LNCAP (cell line): ENCODE data around the gene RNF8.

Experiments used
- TF ChIP-seq, protein P1 (sequence below): fragments of 450-650 bp; IDR thresholded peaks from 2 replicates; pipeline ENCODE4 v1.5.1; 2017; ENCODE audit warnings: mild to moderate bottlenecking

RNF8 gene

GRCh38 chr6:37399131-37399530 lies 45.3 kb downstream of the RNF8 start:
- TF ChIP-seq, protein P1, sequence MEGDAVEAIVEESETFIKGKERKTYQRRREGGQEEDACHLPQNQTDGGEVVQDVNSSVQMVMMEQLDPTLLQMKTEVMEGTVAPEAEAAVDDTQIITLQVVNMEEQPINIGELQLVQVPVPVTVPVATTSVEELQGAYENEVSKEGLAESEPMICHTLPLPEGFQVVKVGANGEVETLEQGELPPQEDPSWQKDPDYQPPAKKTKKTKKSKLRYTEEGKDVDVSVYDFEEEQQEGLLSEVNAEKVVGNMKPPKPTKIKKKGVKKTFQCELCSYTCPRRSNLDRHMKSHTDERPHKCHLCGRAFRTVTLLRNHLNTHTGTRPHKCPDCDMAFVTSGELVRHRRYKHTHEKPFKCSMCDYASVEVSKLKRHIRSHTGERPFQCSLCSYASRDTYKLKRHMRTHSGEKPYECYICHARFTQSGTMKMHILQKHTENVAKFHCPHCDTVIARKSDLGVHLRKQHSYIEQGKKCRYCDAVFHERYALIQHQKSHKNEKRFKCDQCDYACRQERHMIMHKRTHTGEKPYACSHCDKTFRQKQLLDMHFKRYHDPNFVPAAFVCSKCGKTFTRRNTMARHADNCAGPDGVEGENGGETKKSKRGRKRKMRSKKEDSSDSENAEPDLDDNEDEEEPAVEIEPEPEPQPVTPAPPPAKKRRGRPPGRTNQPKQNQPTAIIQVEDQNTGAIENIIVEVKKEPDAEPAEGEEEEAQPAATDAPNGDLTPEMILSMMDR, result no peak

GRCh38 chr6:37399795-37400490 lies 46.2 kb downstream of the RNF8 start:
- TF ChIP-seq, protein P1, result no peak

- TF ChIP-seq, protein P1, result no peak
Measured at GRCh38 chr6:37406726-37407341, 53.1 kb downstream of the RNF8 start.

DNA sequence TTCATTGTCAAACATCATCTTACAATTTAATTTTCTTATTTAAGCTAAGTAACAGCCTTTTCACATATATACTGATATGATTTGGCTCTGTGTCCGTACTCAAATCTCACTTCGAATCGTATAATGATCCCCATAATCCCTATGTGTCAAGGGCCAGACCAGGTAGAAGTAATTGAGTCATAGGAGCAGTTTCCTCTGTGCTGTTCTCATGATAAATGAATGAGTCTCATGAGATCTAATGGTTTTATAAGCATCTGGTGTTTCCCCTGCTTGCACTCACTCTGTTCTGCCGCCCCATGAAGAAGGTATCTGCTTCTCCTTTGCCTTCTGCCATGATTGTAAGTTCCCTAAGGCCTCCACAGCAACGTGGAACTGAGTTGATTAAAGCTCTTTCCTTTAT lies 54.2 kb downstream of the RNF8 start:
- TF ChIP-seq, protein P1, result no peak

- TF ChIP-seq, protein P1, result no peak
Measured at GRCh38 chr6:37409501-37409900, 55.7 kb downstream of the RNF8 start.

DNA sequence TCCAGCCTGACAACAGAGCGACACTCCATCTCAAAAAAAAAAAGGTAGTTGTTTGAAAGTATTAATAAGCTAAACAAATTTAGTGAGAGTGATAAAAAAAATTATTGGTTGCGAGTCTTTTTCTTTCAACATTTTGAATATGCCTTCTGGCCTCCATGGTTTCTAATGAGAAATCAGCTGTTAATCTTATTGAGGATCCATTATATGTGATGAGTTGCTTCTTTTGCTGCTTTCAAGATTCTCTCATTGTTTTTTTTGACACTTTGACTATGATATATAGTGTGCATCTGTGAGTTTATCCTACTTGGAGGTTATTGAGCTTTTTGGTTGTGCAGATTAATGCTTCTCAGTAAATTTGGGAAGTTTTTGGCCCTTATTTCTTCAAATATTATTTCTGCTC lies 63.6 kb downstream of the RNF8 start:
- TF ChIP-seq, protein P1, result no peak

DNA sequence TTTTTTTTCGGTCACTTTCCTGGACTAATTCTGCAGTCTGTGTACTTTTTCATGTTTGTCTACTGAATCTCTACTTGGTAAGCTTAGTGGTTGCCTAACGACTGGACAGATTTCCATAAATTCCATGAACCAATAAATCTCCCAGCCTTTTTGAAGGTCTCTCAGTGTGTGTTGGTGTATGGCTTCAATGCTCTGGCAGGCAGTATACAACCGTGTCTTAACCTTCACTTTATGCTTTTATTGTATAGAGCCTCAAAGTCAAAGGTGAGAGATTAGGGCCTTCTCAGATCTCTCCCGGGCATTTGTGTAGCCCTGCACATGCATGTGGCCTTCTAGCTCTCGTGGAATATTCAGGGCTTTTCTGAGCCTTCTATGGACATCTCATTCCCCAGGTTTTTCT lies 64.9 kb downstream of the RNF8 start:
- TF ChIP-seq, protein P1, result no peak
